ENCODE data around the gene SPIB.
"Not testable (repeated sequence)": the region's sequence is repeated elsewhere in the genome, so short reads cannot be mapped to it uniquely, and the experiment has no call there.

SPIB gene

GRCh38 chr19:50435627-50436026 lies 16.9 kb downstream of the SPIB start:
- DNase-seq (ENCODE audit: low spot score) (no peak), FAIRE-seq (no peak)

DNA sequence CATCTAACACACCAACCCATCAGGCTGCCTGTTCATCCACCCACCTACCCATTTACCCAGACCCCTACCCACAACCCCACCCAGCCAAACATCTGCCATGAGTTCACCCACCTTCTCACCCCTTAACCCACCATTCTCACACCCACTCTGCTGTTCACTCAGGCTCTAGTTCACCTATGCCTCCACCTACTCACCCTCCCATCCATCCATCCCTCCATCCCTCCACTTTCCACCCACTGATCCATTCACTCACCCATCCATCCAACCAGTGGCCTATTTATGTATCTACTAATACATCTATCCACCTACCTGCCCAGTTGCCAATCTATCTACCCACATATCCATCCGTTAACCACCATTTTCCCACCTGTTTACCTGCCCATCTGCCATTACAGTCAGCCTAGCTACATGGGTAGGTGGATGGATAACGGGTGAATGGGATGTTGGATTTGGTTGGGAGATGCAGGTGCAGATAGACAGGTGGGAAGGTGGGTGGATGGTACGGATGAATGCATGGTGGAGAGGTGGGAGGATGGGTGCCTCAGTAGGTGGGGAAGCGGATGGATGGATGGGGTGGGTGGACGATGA lies 19.2 kb downstream of the SPIB start:
- FAIRE-seq (no peak), DNase-seq (ENCODE audit: low spot score) (no peak)

DNA sequence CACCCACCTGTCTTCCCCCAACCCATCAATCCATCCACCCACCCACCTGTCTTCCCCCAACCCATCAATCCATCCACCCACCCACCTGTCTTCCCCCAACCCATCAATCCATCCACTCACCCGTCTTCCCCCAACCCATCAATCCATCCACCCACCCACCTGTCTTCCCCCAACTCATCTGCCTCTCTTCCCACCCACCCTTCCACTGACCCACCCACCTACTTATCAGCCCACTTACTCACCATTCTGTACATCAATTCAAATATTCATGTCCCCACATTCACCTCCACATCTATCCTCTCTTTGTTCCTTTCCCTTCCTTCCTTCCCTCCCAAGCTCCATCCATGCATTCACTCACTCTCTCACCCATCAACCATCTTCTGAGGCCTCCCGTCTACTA lies 20.4 kb downstream of the SPIB start:
- DNase-seq (ENCODE audit: low spot score); FAIRE-seq: not testable (repeated sequence)

GRCh38 chr19:50444059-50444458 lies 25.3 kb downstream of the SPIB start:
- FAIRE-seq (no peak), DNase-seq (ENCODE audit: low spot score) (no peak)

DNA sequence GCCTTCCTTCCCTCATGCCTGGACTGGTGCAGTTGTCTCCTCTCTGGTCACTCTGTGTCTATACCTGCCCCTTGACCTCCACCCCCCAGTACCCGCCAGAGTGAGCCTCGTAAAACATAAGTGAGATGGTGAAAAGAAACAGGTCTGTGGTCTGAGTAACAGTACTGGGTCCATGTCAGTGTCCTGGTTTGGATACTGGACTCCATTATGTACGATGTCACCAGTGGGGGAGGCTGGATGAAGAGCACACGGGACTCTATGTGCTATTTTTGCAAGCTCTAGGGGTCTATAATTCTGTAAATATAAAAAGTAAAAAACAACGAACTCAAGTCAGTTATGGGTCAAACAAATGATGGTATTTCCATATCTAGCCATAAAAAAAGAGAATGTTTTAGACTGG lies 28.3 kb downstream of the SPIB start:
- DNase-seq (ENCODE audit: low spot score) (no peak), FAIRE-seq (no peak)

- FAIRE-seq (no peak), DNase-seq (ENCODE audit: low spot score) (no peak)
Observed at GRCh38 chr19:50447750-50448149, 29.0 kb downstream of the SPIB start.

- FAIRE-seq (no peak), DNase-seq (ENCODE audit: low spot score) (peak; percentile 79)
Observed at GRCh38 chr19:50449236-50449899, 30.6 kb downstream of the SPIB start.

GRCh38 chr19:50450369-50451222 lies 31.9 kb downstream of the SPIB start:
- DNase-seq (ENCODE audit: low spot score) = no peak

DNA sequence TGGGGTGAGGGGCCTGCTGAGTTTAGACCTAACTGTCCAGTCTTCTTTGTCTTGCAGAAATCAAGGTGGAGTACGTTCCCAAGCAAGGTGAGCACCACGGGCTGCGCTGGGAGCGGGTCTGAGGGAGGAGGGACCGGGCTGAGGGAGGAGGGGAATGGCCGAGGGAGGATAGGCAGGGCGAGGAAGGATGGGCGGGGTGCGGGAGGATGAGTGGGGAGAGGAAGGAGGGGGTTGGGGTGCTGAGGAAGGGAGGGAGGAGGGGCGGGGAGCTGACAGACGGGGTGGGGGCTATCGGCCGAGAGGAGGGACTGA lies 32.4 kb downstream of the SPIB start:
- FAIRE-seq (no peak), DNase-seq (ENCODE audit: low spot score) (no peak)

More at GRCh38 chr19:50450369-50451222, 31.9 kb downstream of the SPIB start:
- FAIRE-seq = no peak

- DNase-seq (ENCODE audit: low spot score) = no peak
- FAIRE-seq = no peak
Observed at GRCh38 chr19:50453243-50453642, 34.5 kb downstream of the SPIB start.

DNA sequence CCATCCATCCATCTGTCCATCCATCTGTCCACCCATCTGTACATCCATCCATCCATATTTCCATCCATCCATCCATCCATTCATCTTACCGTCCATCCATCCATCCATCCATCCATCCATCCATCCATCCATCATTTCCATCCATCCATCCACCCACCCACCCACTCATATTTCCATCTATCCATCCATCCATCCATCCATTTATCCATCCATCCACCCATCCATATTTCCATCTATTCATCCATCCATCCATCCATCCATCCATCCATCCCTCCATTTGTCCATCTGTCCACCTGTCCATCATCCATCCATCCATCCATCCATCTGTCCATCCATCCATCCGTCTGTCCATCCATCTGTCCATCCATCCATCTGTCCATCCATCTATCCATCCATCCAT lies 37.3 kb downstream of the SPIB start:
- FAIRE-seq (no peak), DNase-seq (ENCODE audit: low spot score) (no peak)

- DNase-seq (ENCODE audit: low spot score) = no peak
- no peak for FAIRE-seq
Observed at GRCh38 chr19:50457300-50457699, 38.6 kb downstream of the SPIB start.

GRCh38 chr19:50458396-50459066 lies 39.8 kb downstream of the SPIB start:
- no peak for FAIRE-seq

GRCh38 chr19:50459067-50459456 lies 40.3 kb downstream of the SPIB start:
- FAIRE-seq = no peak
- DNase-seq (ENCODE audit: low spot score) = no peak

More at GRCh38 chr19:50458396-50459066, 39.8 kb downstream of the SPIB start:
- no peak for DNase-seq (ENCODE audit: low spot score)

DNA sequence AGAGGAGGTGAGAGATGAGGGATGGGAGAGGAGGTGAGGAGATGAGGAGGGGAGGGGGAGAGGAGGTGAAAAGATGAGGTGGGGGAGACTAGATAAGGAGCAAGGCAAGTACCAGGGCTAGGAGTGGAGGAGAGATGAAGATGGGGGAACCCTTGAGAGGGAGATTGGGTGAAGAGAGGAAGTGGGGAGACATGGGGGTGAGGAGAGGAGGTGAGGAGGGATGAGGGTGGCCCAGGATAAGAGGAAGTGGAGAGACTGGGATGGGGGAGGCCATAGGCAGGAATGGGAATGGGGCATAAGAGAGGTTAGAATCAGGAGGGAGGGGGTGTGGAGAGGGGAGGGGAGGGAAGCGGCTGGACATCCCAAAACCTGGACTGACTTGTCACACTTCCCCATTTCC lies 40.9 kb downstream of the SPIB start:
- FAIRE-seq = no peak
- DNase-seq (ENCODE audit: low spot score) = no peak

- peak; percentile 76 for DNase-seq (ENCODE audit: low spot score)
- no peak for FAIRE-seq
Observed at GRCh38 chr19:50460161-50460765, 41.5 kb downstream of the SPIB start.

DNA sequence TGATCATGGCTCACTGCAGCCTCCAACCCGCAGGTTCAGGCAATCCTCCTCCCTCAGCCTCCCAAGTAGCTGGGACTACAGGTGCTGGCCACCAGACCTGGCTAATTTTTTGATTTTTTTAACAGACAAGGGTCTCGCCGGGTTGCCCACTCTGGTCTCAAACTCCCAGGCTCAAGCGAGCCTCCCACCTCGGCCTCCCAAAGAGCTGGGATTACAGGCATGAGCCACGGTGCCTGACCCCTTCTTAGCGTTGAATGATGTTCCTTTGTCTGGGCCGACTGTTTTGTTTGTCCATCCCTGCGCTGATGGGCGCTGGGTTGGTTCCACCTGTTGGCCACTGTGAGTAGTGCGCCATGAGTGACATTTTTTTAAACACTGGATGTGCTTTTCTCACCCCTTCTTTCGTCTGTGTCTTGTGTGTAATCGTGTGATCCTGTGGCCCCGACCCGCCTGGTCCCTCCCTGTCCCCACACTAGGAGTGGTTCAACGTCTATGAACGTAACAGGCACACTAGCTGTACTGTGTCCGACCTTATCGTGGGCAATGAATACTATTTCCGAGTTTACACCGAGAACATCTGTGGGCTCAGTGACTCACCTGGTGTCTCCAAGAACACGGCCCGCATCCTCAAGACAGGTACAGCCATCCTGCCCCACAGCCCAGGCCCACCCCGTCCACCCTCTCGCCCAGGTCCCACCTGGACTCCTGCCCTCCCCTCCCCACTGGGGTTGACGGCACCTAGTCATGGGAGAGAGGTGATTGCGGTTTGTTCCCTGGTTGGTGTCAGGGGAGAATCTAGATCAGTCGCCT lies 42.5 kb downstream of the SPIB start:
- FAIRE-seq (no peak), DNase-seq (ENCODE audit: low spot score) (peak; percentile 59)

DNA sequence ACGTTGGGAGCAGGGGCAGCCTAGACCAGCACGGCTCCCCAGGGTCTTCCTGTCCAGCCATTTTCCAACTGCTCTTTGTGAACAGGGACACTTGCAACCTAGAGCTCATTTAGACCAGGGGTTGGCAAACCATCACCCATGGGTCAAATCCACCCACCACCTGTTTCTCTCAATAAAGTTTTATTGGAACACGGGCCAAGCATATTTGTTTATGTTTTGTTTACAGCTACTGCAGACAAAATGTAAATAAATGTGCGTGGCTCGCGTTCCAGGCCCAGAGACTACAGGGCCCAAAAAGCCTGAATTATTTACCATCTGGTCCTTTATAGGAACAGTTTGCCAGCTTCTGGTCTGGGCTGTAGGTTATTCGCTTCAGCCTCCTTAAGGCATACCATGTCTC lies 44.2 kb downstream of the SPIB start:
- FAIRE-seq = no peak
- no peak for DNase-seq (ENCODE audit: low spot score)

GRCh38 chr19:50464348-50464747 lies 45.6 kb downstream of the SPIB start:
- FAIRE-seq (no peak), DNase-seq (ENCODE audit: low spot score) (no peak)

GRCh38 chr19:50465000-50465399 lies 46.3 kb downstream of the SPIB start:
- DNase-seq (ENCODE audit: low spot score) (no peak), FAIRE-seq (no peak)
